ENCODE measurements around the gene GLRA1. TPM values are rescaled to one million over a fixed set of nuclear protein-coding genes. Genes with fewer than 3 reads are reported as not detected.

Gene GLRA1
- total RNA-seq, 1 experiment from 2014 or later, result not detected

- no TSS peak for BruUV-seq (replicated peaks)
- H3K27me3 Mint-ChIP-seq (ENCODE audit: insufficient read depth, unreplicated experiment), result no peaks in the 10 kb centered on the region
- peak; percentile 33 for DNase-seq (ENCODE audit: unreplicated experiment)
- TF ChIP-seq CTCF (IDR thresholded peaks at IDR 0.05; ENCODE audit: unreplicated experiment), result no peak
- peaks cover 18% of the 10 kb centered on the region for H3K4me1 Mint-ChIP-seq (ENCODE audit: insufficient read depth, unreplicated experiment)
- POLR2A ChIA-PET, result no interaction called here
- H3K27ac Mint-ChIP-seq (ENCODE audit: low read depth, unreplicated experiment), result no peak overlapping the region
- intact Hi-C loops (cut with micrococcal nuclease), result no loop called here
- H3K4me3 Mint-ChIP-seq (ENCODE audit: unreplicated experiment), result no peak overlapping the region
- no peaks in the 10 kb centered on the region for H3K36me3 Mint-ChIP-seq (ENCODE audit: insufficient read depth, unreplicated experiment)
- H3K9me3 Mint-ChIP-seq (ENCODE audit: unreplicated experiment), result no peaks in the 10 kb centered on the region
- CTCF ChIA-PET, result interaction anchor here (0.6 to 0.7 kb wide), 3 partner anchors 366 to 604 kb away, joined by 3 to 4 read pairs (median 3); no protein-coding TSS in a partner anchor
Measured at GRCh38 chr5:151892393-151892792, 32.3 kb downstream of the GLRA1 start.

- intact Hi-C loops (cut with micrococcal nuclease), result no loop called here
Measured at GRCh38 chr5:151890299-151890698, 34.4 kb downstream of the GLRA1 start.

GRCh38 chr5:151889614-151890013 is 35.0 kb downstream of the GLRA1 start:
- no peaks in the 10 kb centered on the region for H3K36me3 Mint-ChIP-seq (ENCODE audit: insufficient read depth, unreplicated experiment)
- CTCF ChIA-PET, result no interaction called here
- H3K4me1 Mint-ChIP-seq (ENCODE audit: insufficient read depth, unreplicated experiment), result no peaks in the 10 kb centered on the region
- no peak for DNase-seq (ENCODE audit: unreplicated experiment)
- intact Hi-C loops (cut with micrococcal nuclease), result no loop called here
- no peak overlapping the region for H3K4me3 Mint-ChIP-seq (ENCODE audit: unreplicated experiment)
- BruUV-seq (replicated peaks), result no TSS peak
- H3K27me3 Mint-ChIP-seq (ENCODE audit: insufficient read depth, unreplicated experiment), result no peaks in the 10 kb centered on the region
- no peak for TF ChIP-seq CTCF (IDR thresholded peaks at IDR 0.05; ENCODE audit: unreplicated experiment)
- no peaks in the 10 kb centered on the region for H3K9me3 Mint-ChIP-seq (ENCODE audit: unreplicated experiment)
- POLR2A ChIA-PET, result no interaction called here
- no peak overlapping the region for H3K27ac Mint-ChIP-seq (ENCODE audit: low read depth, unreplicated experiment)

More at GRCh38 chr5:151890299-151890698, 34.4 kb downstream of the GLRA1 start:
- no peak for TF ChIP-seq CTCF (IDR thresholded peaks at IDR 0.05; ENCODE audit: unreplicated experiment)
- Mint-ChIP-seq H3K27ac (ENCODE audit: low read depth, unreplicated experiment) (no peak overlapping the region), H3K27me3 (ENCODE audit: insufficient read depth, unreplicated experiment) (no peaks in the 10 kb centered on the region), H3K9me3 (ENCODE audit: unreplicated experiment) (no peaks in the 10 kb centered on the region), H3K4me3 (ENCODE audit: unreplicated experiment) (no peak overlapping the region), H3K36me3 (ENCODE audit: insufficient read depth, unreplicated experiment) (no peaks in the 10 kb centered on the region), H3K4me1 (ENCODE audit: insufficient read depth, unreplicated experiment) (no peaks in the 10 kb centered on the region)
- no peak for DNase-seq (ENCODE audit: unreplicated experiment)
- ChIA-PET CTCF (interaction anchor here (0.5 to 1.2 kb wide), 4 partner anchors 65 to 626 kb away, joined by 3 to 5 read pairs (median 4); no protein-coding TSS in a partner anchor), POLR2A (no interaction called here)
- BruUV-seq (replicated peaks), result no TSS peak

GRCh38 chr5:151886546-151887275 is 37.9 kb downstream of the GLRA1 start:
- Mint-ChIP-seq H3K4me3 (ENCODE audit: unreplicated experiment) (no peak overlapping the region), H3K36me3 (ENCODE audit: insufficient read depth, unreplicated experiment) (no peaks in the 10 kb centered on the region), H3K4me1 (ENCODE audit: insufficient read depth, unreplicated experiment) (no peaks in the 10 kb centered on the region), H3K9me3 (ENCODE audit: unreplicated experiment) (no peaks in the 10 kb centered on the region), H3K27ac (ENCODE audit: low read depth, unreplicated experiment) (no peak overlapping the region), H3K27me3 (ENCODE audit: insufficient read depth, unreplicated experiment) (no peaks in the 10 kb centered on the region)
- no peak for TF ChIP-seq CTCF (IDR thresholded peaks at IDR 0.05; ENCODE audit: unreplicated experiment)
- intact Hi-C loops (cut with micrococcal nuclease), result no loop called here
- CTCF ChIA-PET, result interaction anchor here (0.6 to 1.5 kb wide), 3 partner anchors 9 to 256 kb away, joined by 3 to 4 read pairs (median 4); no protein-coding TSS in a partner anchor
- POLR2A ChIA-PET, result interaction anchor here (2.1 kb wide), 1 partner anchor 10 kb away, joined by 5 read pairs; no protein-coding TSS in a partner anchor
- BruUV-seq (replicated peaks), result no TSS peak
- no peak for DNase-seq (ENCODE audit: unreplicated experiment)
